22Rv1 (cell line): ENCODE results near the gene WWC2.
A peak's percentile ranks its signal among the peaks of the same experiment; 100 is the strongest.

ENCODE experiments used
- H3K27ac ChIP-seq: fragments of 450-650 bp; 2 replicates; pipeline ENCODE4 v1.5.1; 2017
- CTCF ChIP-seq: fragments of 450-650 bp; IDR thresholded peaks from 2 replicates; pipeline ENCODE4 v1.5.1; 2017; ENCODE audit warnings: mild to moderate bottlenecking
- ZFX ChIP-seq: fragments of 450-650 bp; IDR thresholded peaks from 2 replicates; pipeline ENCODE4 v1.6.1; 2017; ENCODE audit warnings: antibody characterized with exemption, borderline replicate concordance

Gene WWC2

GRCh38 chr4:183073838-183074145, 25.3 kb upstream of the WWC2 start:
- no peak for TF ChIP-seq ZFX
- TF ChIP-seq CTCF: peak; percentile 51
- no peak overlapping the region for H3K27ac ChIP-seq

- TF ChIP-seq CTCF: no peak
- no peak for TF ChIP-seq ZFX
- no peak overlapping the region for H3K27ac ChIP-seq
These were observed 24.6 kb upstream of the WWC2 start for GRCh38 chr4:183074288-183074990.

- H3K27ac ChIP-seq: no peak overlapping the region
- TF ChIP-seq CTCF (no peak), ZFX (no peak)
These were observed 20.4 kb upstream of the WWC2 start for GRCh38 chr4:183078634-183079033.

- TF ChIP-seq ZFX (no peak), CTCF (no peak)
- no peak overlapping the region for H3K27ac ChIP-seq
These were observed 18.5 kb upstream of the WWC2 start for GRCh38 chr4:183080372-183081115.

- no peak for TF ChIP-seq CTCF
- TF ChIP-seq ZFX: no peak
- no peak overlapping the region for H3K27ac ChIP-seq
These were observed 18.0 kb upstream of the WWC2 start for GRCh38 chr4:183081116-183081469.

- TF ChIP-seq ZFX: no peak
- no peak for TF ChIP-seq CTCF
- no peak overlapping the region for H3K27ac ChIP-seq
These were observed 17.0 kb upstream of the WWC2 start for GRCh38 chr4:183082053-183082452.
